ENCODE results near the gene ATP1B1. TPM values are rescaled to one million over a fixed set of nuclear protein-coding genes. Genes with fewer than 3 reads are reported as not detected.

Gene ATP1B1
- total RNA-seq, 1 experiment from 2014 or later: not detected

DNA sequence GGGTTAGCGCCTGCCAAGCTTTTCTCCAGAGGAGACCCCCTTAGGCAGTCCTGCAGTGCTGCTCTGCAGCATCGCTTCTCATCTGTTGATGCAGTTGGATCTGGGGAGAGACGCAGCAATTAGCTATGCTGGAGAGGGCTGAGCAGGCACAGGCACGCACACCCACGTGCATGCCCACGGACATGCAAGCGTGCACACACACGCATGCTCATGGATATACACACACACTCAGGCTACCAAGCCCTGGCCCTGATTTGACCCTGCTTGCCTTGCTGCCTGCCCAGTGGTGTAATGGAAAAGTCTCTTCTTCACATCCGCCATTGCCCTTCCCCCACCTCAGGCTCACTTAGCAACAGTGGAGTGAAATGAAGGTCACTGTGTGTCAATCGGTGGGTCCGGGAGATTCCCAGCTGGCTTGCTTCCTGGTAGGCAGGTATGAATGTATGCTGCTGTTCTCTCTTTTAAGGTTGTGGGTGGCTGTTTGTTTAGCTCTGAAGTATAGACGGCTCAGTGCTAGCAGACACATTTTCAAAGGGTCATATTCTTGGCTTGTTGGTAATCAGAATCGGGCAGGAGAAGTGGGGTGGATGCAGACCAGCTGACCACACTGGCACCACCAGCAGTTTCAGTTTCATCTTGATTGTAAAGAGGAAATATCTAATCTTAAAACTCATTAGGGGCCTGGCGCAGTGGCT, 9.5 kb downstream of the ATP1B1 start:
- Histone ChIP-seq H3K4me3 (ENCODE audit: low read length) (no peak overlapping the region), H3K4me2 (ENCODE audit: low read depth, low read length, poor library complexity, severe bottlenecking) (no peak overlapping the region), H3K9me2 (replicated peaks; ENCODE audit: insufficient read depth, low read length) (no peaks in the 10 kb centered on the region), H3K9ac (ENCODE audit: low read length) (no peak overlapping the region), H3K27ac (ENCODE audit: low read length) (no peak overlapping the region), H3K79me2 (ENCODE audit: low read length) (no peaks in the 10 kb centered on the region), H4K20me1 (ENCODE audit: insufficient read depth, low read depth, low read length) (no peaks in the 10 kb centered on the region), H3K36me3 (ENCODE audit: insufficient read depth, low read length) (no peaks in the 10 kb centered on the region), H3K27me3 (ENCODE audit: low read length) (no peaks in the 10 kb centered on the region; the same call in 1 of the 2 replicates), H3K4me1 (ENCODE audit: low read length) (peaks cover 4% of the 10 kb centered on the region), H2AFZ (ENCODE audit: low read length) (no peak overlapping the region), H3K9me3 (ENCODE audit: low read length) (no peaks in the 10 kb centered on the region)
- DNase-seq: peak; percentile 43

DNA sequence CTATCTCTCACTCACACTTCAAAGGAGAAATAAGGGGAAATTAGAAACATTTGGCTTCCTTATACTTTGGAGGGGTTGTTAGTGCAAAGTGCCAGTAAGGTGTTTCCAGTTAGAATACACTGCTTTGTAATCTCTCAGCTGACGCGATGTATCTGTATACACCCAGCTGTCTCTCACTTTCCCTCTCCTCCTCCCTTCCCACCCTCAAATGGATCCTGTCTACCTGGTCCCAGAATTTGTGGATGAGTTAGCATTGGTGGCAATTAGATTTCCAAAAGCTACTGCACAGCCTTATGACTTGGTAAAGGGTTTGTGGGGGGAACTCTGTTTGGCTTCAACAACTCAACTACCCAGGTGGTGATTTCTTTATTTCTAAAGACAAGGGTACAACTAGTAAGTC, 10.5 kb downstream of the ATP1B1 start:
- H3K9me3 ChIP-seq (ENCODE audit: low read length): no peaks in the 10 kb centered on the region
- no peak overlapping the region for H3K4me3 ChIP-seq (ENCODE audit: low read length)
- no peaks in the 10 kb centered on the region for H3K9me2 ChIP-seq (replicated peaks; ENCODE audit: insufficient read depth, low read length)
- H4K20me1 ChIP-seq (ENCODE audit: insufficient read depth, low read depth, low read length): no peaks in the 10 kb centered on the region
- H3K79me2 ChIP-seq (ENCODE audit: low read length): no peaks in the 10 kb centered on the region
- peaks cover 4% of the 10 kb centered on the region for H3K4me1 ChIP-seq (ENCODE audit: low read length)
- no peak overlapping the region for H3K4me2 ChIP-seq (ENCODE audit: low read depth, low read length, poor library complexity, severe bottlenecking)
- H2AFZ ChIP-seq (ENCODE audit: low read length): no peak overlapping the region
- H3K36me3 ChIP-seq (ENCODE audit: insufficient read depth, low read length): no peaks in the 10 kb centered on the region
- no peak overlapping the region for H3K27ac ChIP-seq (ENCODE audit: low read length)
- H3K27me3 ChIP-seq (ENCODE audit: low read length): no peaks in the 10 kb centered on the region; the same call in 1 of the 2 replicates
- no peak overlapping the region for H3K9ac ChIP-seq (ENCODE audit: low read length)
- no peak for DNase-seq

DNA sequence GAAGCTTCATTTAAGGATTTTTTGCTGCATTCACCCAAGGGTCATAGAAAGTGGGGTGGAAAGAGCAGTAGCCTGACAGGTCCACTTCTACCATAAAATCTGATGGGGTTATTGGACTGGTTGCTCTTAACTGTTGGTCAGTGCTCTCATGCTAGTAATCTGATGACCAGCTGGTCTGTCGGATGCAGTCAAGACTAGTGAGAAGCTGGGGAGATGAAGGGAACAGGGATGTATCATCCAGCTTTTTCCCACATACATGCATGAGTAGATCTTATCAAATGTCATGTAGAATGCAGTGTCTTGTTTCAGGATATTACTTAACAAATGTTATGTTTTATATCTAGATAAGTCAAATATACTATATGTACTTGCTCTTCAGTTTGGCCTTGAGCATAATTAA, 11.1 kb downstream of the ATP1B1 start:
- no peaks in the 10 kb centered on the region for H3K79me2 ChIP-seq (ENCODE audit: low read length)
- H3K4me2 ChIP-seq (ENCODE audit: low read depth, low read length, poor library complexity, severe bottlenecking): no peak overlapping the region
- H3K9me3 ChIP-seq (ENCODE audit: low read length): no peaks in the 10 kb centered on the region
- H3K9ac ChIP-seq (ENCODE audit: low read length): no peak overlapping the region
- no peaks in the 10 kb centered on the region for H3K9me2 ChIP-seq (replicated peaks; ENCODE audit: insufficient read depth, low read length)
- H3K36me3 ChIP-seq (ENCODE audit: insufficient read depth, low read length): no peaks in the 10 kb centered on the region
- no peaks in the 10 kb centered on the region for H4K20me1 ChIP-seq (ENCODE audit: insufficient read depth, low read depth, low read length)
- H3K4me1 ChIP-seq (ENCODE audit: low read length): peaks cover 4% of the 10 kb centered on the region
- no peak for DNase-seq
- H3K4me3 ChIP-seq (ENCODE audit: low read length): no peak overlapping the region
- H3K27ac ChIP-seq (ENCODE audit: low read length): no peak overlapping the region
- H2AFZ ChIP-seq (ENCODE audit: low read length): no peak overlapping the region
- H3K27me3 ChIP-seq (ENCODE audit: low read length): no peaks in the 10 kb centered on the region; the same call in 1 of the 2 replicates

DNA sequence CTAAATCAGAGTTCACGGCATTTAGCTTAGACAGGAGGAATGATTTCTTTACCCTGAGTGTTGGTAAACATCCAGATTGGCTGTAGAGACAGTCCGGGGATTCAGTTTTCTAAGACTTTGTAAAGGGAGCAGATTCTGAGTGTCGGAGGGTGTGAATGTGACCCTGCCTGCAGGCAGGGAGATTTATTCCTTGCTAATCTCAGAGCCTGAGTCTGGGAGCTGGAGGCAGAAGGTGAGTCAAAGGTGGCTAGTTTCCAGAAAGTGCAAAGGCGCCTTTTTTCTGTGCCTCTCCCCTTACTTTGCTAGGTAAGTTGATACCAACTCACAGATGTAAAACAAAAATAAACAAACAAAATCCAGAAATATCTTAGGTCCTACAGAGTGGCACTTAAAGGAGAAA, 11.7 kb downstream of the ATP1B1 start:
- H3K36me3 ChIP-seq (ENCODE audit: insufficient read depth, low read length): no peaks in the 10 kb centered on the region
- no peak overlapping the region for H3K9ac ChIP-seq (ENCODE audit: low read length)
- peaks cover 4% of the 10 kb centered on the region for H3K4me1 ChIP-seq (ENCODE audit: low read length)
- no peaks in the 10 kb centered on the region; the same call in 1 of the 2 replicates for H3K27me3 ChIP-seq (ENCODE audit: low read length)
- H2AFZ ChIP-seq (ENCODE audit: low read length): no peak overlapping the region
- no peak overlapping the region for H3K4me3 ChIP-seq (ENCODE audit: low read length)
- no peak overlapping the region for H3K27ac ChIP-seq (ENCODE audit: low read length)
- no peaks in the 10 kb centered on the region for H3K79me2 ChIP-seq (ENCODE audit: low read length)
- H3K9me2 ChIP-seq (replicated peaks; ENCODE audit: insufficient read depth, low read length): no peaks in the 10 kb centered on the region
- no peaks in the 10 kb centered on the region for H3K9me3 ChIP-seq (ENCODE audit: low read length)
- no peak for DNase-seq
- no peak overlapping the region for H3K4me2 ChIP-seq (ENCODE audit: low read depth, low read length, poor library complexity, severe bottlenecking)
- H4K20me1 ChIP-seq (ENCODE audit: insufficient read depth, low read depth, low read length): no peaks in the 10 kb centered on the region

DNA sequence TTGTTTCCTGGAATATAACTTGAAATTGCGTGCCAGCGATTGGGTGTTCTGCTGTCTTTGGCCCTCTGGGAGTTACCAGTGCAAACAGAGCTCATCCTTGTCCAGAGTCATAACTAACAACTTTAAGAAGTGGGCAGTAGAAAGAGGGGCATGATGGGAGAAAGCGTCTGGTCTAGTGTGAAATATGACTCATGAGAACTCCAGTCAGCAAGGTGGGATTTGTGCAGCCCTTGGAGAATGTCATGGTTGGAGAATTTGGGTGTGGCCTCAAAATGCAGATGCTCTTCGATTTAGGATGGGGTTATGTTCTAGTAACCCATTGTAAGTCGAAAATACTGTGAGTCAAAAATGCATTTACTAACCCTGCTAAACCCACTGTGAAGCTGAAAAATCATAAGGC, 12.9 kb downstream of the ATP1B1 start:
- DNase-seq: no peak
- no peak overlapping the region for H3K4me3 ChIP-seq (ENCODE audit: low read length)
- H3K36me3 ChIP-seq (ENCODE audit: insufficient read depth, low read length): no peaks in the 10 kb centered on the region
- no peaks in the 10 kb centered on the region for H3K79me2 ChIP-seq (ENCODE audit: low read length)
- no peak overlapping the region for H3K9ac ChIP-seq (ENCODE audit: low read length)
- no peaks in the 10 kb centered on the region for H3K4me1 ChIP-seq (ENCODE audit: low read length)
- no peaks in the 10 kb centered on the region; the same call in 1 of the 2 replicates for H3K27me3 ChIP-seq (ENCODE audit: low read length)
- no peak overlapping the region for H2AFZ ChIP-seq (ENCODE audit: low read length)
- no peaks in the 10 kb centered on the region for H3K9me3 ChIP-seq (ENCODE audit: low read length)
- no peaks in the 10 kb centered on the region for H4K20me1 ChIP-seq (ENCODE audit: insufficient read depth, low read depth, low read length)
- H3K9me2 ChIP-seq (replicated peaks; ENCODE audit: insufficient read depth, low read length): no peaks in the 10 kb centered on the region
- H3K4me2 ChIP-seq (ENCODE audit: low read depth, low read length, poor library complexity, severe bottlenecking): no peak overlapping the region
- no peak overlapping the region for H3K27ac ChIP-seq (ENCODE audit: low read length)

DNA sequence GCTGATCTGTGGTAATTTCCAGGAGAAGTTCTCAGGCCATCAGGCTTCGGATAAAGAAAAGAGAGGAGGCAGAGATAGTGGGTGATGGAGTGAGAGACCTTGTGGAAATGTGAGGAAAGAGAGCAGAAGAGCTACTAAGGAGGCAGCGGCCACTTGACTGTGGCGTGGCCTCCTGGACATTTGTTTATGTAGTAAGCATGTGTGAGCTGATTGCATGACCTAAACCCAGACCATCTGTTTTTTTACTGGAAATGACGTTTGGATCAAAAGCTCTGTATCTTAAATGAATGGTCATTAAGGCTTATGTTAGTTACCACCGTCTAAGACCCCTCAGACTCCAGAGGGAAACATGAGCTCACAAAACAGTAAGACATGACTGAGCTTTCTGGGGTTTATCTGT, 13.6 kb downstream of the ATP1B1 start:
- Histone ChIP-seq H3K4me3 (ENCODE audit: low read length) (no peak overlapping the region), H3K4me1 (ENCODE audit: low read length) (no peaks in the 10 kb centered on the region), H3K27me3 (ENCODE audit: low read length) (no peaks in the 10 kb centered on the region; the same call in 1 of the 2 replicates), H3K36me3 (ENCODE audit: insufficient read depth, low read length) (no peaks in the 10 kb centered on the region), H3K79me2 (ENCODE audit: low read length) (no peaks in the 10 kb centered on the region), H4K20me1 (ENCODE audit: insufficient read depth, low read depth, low read length) (no peaks in the 10 kb centered on the region), H3K9me2 (replicated peaks; ENCODE audit: insufficient read depth, low read length) (no peaks in the 10 kb centered on the region), H2AFZ (ENCODE audit: low read length) (no peak overlapping the region), H3K9me3 (ENCODE audit: low read length) (no peaks in the 10 kb centered on the region), H3K27ac (ENCODE audit: low read length) (no peak overlapping the region), H3K9ac (ENCODE audit: low read length) (no peak overlapping the region), H3K4me2 (ENCODE audit: low read depth, low read length, poor library complexity, severe bottlenecking) (no peak overlapping the region)
- DNase-seq: no peak

DNA sequence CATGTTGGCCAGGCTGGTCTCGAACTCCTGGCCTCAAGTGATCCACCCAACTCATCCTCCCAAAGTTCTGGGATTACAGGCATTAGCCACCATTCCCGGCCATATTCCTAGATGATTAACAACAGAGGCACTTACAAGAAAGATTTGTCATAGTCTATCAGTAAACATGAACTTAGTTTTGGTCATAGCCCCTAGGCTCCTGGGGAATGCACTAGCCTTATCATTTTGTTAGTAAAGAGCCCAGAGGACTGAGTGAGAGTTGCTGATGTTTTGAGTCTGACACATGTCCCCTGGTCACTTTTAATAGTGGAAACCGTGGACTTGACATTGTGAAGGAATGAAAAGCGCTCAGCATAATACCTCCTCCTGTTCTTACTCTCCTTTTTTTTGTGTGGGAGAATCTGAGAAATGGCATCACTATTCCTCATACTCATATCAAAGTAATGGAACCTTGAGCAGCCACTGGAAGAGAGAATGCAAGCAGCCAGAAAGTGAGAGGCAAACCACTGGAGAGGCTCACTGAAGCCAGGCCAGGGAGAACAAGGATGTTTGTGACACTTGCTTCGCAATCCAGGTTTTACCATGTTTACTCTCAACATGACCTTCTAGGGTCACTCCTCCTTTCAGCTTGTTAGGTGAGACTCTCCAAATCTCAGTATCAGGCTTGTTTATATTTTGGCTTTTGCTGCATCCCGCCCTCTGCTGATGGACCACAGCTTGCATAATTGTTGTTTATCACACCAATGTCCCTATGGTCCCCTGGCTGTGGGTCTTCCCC, 14.8 kb downstream of the ATP1B1 start:
- DNase-seq: no peak
- H3K9me2 ChIP-seq (replicated peaks; ENCODE audit: insufficient read depth, low read length): no peaks in the 10 kb centered on the region
- H3K36me3 ChIP-seq (ENCODE audit: insufficient read depth, low read length): no peaks in the 10 kb centered on the region
- no peaks in the 10 kb centered on the region for H4K20me1 ChIP-seq (ENCODE audit: insufficient read depth, low read depth, low read length)
- no peaks in the 10 kb centered on the region; the same call in 1 of the 2 replicates for H3K27me3 ChIP-seq (ENCODE audit: low read length)
- H3K4me1 ChIP-seq (ENCODE audit: low read length): no peaks in the 10 kb centered on the region
- no peak overlapping the region for H3K4me2 ChIP-seq (ENCODE audit: low read depth, low read length, poor library complexity, severe bottlenecking)
- H3K27ac ChIP-seq (ENCODE audit: low read length): no peak overlapping the region
- no peak overlapping the region for H2AFZ ChIP-seq (ENCODE audit: low read length)
- no peak overlapping the region for H3K9ac ChIP-seq (ENCODE audit: low read length)
- no peaks in the 10 kb centered on the region for H3K79me2 ChIP-seq (ENCODE audit: low read length)
- H3K9me3 ChIP-seq (ENCODE audit: low read length): no peaks in the 10 kb centered on the region
- H3K4me3 ChIP-seq (ENCODE audit: low read length): no peak overlapping the region

DNA sequence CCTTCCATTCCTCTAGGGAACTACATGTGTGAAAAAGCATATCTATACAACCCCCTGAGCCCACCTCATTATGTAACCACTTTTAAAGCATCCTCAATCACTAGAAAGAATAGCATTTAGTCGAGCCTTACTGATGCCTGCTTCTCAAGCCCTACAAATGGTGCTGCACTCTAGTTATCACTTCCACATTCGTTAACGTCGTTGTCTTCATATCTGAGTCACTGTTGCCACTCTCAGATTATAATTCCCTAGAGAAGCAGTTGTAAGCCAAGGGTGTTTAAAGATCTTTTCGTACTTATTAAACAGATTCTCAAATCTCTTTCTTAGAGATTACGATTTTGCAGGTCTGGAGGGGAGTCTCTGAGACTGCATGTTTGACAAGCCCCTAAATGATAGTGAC, 16.5 kb downstream of the ATP1B1 start:
- Histone ChIP-seq H3K27me3 (ENCODE audit: low read length) (no peaks in the 10 kb centered on the region; the same call in 1 of the 2 replicates), H3K9me2 (replicated peaks; ENCODE audit: insufficient read depth, low read length) (no peaks in the 10 kb centered on the region), H3K9me3 (ENCODE audit: low read length) (no peaks in the 10 kb centered on the region), H3K36me3 (ENCODE audit: insufficient read depth, low read length) (no peaks in the 10 kb centered on the region), H3K9ac (ENCODE audit: low read length) (no peak overlapping the region), H3K27ac (ENCODE audit: low read length) (no peak overlapping the region), H4K20me1 (ENCODE audit: insufficient read depth, low read depth, low read length) (no peaks in the 10 kb centered on the region), H3K4me3 (ENCODE audit: low read length) (no peak overlapping the region), H2AFZ (ENCODE audit: low read length) (no peak overlapping the region), H3K4me1 (ENCODE audit: low read length) (no peaks in the 10 kb centered on the region), H3K4me2 (ENCODE audit: low read depth, low read length, poor library complexity, severe bottlenecking) (no peak overlapping the region), H3K79me2 (ENCODE audit: low read length) (no peaks in the 10 kb centered on the region)
- no peak for DNase-seq
